Measurements from ENCODE around the gene CREM.

DNA sequence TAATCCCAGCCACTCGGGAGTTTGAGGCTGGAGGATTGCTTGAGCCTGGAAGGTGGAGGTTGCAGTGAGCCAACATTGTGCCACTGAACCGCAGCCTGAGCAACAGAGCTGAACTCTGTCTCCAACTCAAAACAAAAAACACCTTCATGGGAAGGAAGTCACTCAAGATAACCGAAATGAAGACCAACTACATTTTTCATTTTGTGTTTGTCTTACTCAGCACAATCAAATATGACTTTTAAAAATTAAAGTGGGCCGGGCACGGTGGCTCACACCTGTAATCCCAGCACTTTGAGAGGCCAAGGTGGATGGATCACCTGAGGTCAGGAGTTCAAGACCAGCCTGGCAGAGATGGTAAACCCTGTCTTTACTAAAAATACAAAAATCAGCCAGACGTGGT lies 40.0 kb downstream of the CREM start:
- TF ChIP-seq, protein P1, sequence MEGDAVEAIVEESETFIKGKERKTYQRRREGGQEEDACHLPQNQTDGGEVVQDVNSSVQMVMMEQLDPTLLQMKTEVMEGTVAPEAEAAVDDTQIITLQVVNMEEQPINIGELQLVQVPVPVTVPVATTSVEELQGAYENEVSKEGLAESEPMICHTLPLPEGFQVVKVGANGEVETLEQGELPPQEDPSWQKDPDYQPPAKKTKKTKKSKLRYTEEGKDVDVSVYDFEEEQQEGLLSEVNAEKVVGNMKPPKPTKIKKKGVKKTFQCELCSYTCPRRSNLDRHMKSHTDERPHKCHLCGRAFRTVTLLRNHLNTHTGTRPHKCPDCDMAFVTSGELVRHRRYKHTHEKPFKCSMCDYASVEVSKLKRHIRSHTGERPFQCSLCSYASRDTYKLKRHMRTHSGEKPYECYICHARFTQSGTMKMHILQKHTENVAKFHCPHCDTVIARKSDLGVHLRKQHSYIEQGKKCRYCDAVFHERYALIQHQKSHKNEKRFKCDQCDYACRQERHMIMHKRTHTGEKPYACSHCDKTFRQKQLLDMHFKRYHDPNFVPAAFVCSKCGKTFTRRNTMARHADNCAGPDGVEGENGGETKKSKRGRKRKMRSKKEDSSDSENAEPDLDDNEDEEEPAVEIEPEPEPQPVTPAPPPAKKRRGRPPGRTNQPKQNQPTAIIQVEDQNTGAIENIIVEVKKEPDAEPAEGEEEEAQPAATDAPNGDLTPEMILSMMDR (IDR thresholded peaks at IDR 0.05), result no peak
- TF ChIP-seq EP300 (IDR thresholded peaks at IDR 0.05) (no peak), POLR2A (IDR thresholded peaks at IDR 0.05) (no peak)
